ENCODE results near the gene SLC12A8. TPM values are rescaled to one million over a fixed set of nuclear protein-coding genes. Genes with fewer than 3 reads are reported as not detected.

Gene SLC12A8
- total and polyA plus RNA-seq, 10 donors, result 0.32 to 2.8 (median 1.3) TPM

GRCh38 chr3:125191730-125192129 lies 20.8 kb downstream of the SLC12A8 start:
- intact Hi-C loops (cut with DNase I; ENCODE audit: low total_unique reads), result no loop called here
- H3K27me3 ChIP-seq (replicated peaks in 1 of 7), result no peaks in the 10 kb centered on the region
- WGBS, 5 donors, result 65 to 79% (median 68%) methylated on average over 7 of the region's 7 CpGs

GRCh38 chr3:125191256-125191655 lies 21.3 kb downstream of the SLC12A8 start:
- Histone ChIP-seq H3K4me1 (peaks cover 0 to 7% (median 0%) of the 10 kb centered on the region in 6 donors), H3K27ac (no peak overlapping the region), H3K9me3 (no peaks in the 10 kb centered on the region), H3K36me3 (no peaks in the 10 kb centered on the region), H3K4me3 (no peak overlapping the region), H3K27me3 (replicated peaks in 1 of 7) (no peaks in the 10 kb centered on the region)
- DNase-seq, result no peak
- intact Hi-C loops (cut with DNase I; ENCODE audit: low total_unique reads), result no loop called here
- TF ChIP-seq CTCF (IDR thresholded peaks at IDR 0.05 in 8 of 11, conservative IDR thresholded peaks at IDR 0.05 in 3 of 11), result no peak
- TF ChIP-seq POLR2AphosphoS5 (IDR thresholded peaks at IDR 0.05), result no peak
- WGBS, 5 donors, result 77 to 86% (median 79%) methylated on average over 4 of the region's 4 CpGs

More at GRCh38 chr3:125191730-125192129, 20.8 kb downstream of the SLC12A8 start:
- no peak overlapping the region for H3K27ac ChIP-seq
- H3K4me1 ChIP-seq, result peaks cover 0 to 7% (median 0%) of the 10 kb centered on the region in 6 donors
- no peak overlapping the region for H3K4me3 ChIP-seq
- no peak for DNase-seq
- H3K36me3 ChIP-seq, result no peaks in the 10 kb centered on the region
- H3K9me3 ChIP-seq, result no peaks in the 10 kb centered on the region
- TF ChIP-seq POLR2A (IDR thresholded peaks at IDR 0.05) (no peak), POLR2AphosphoS5 (IDR thresholded peaks at IDR 0.05) (no peak), CTCF (IDR thresholded peaks at IDR 0.05 in 8 of 11, conservative IDR thresholded peaks at IDR 0.05 in 3 of 11) (no peak)

- intact Hi-C loops (cut with DNase I; ENCODE audit: low total_unique reads), result no loop called here
- no peak for DNase-seq
- H3K27me3 ChIP-seq (replicated peaks in 1 of 7), result no peaks in the 10 kb centered on the region
- no peak overlapping the region for H3K4me3 ChIP-seq
- H3K9me3 ChIP-seq, result no peaks in the 10 kb centered on the region
- no peaks in the 10 kb centered on the region for H3K36me3 ChIP-seq
- TF ChIP-seq POLR2AphosphoS5 (IDR thresholded peaks at IDR 0.05) (no peak), POLR2A (IDR thresholded peaks at IDR 0.05) (no peak), CTCF (IDR thresholded peaks at IDR 0.05 in 8 of 11, conservative IDR thresholded peaks at IDR 0.05 in 3 of 11) (no peak)
- WGBS, 5 donors, result 62 to 94% (median 87%) methylated on average over 3 of the region's 3 CpGs
- H3K27ac ChIP-seq, result no peak overlapping the region
- peaks cover 0 to 7% (median 0%) of the 10 kb centered on the region in 6 donors for H3K4me1 ChIP-seq
These were observed 21.8 kb downstream of the SLC12A8 start for GRCh38 chr3:125190786-125191185.

- no peak for DNase-seq
- TF ChIP-seq CTCF (IDR thresholded peaks at IDR 0.05 in 8 of 11, conservative IDR thresholded peaks at IDR 0.05 in 3 of 11) (no peak), POLR2A (IDR thresholded peaks at IDR 0.05) (no peak), POLR2AphosphoS5 (IDR thresholded peaks at IDR 0.05) (no peak)
- no peaks in the 10 kb centered on the region for H3K9me3 ChIP-seq
- H3K4me3 ChIP-seq, result no peak overlapping the region
- peaks cover 0 to 7% (median 0%) of the 10 kb centered on the region in 6 donors for H3K4me1 ChIP-seq
- no peaks in the 10 kb centered on the region for H3K27me3 ChIP-seq (replicated peaks in 1 of 7)
- no peak overlapping the region for H3K27ac ChIP-seq
- intact Hi-C loops (cut with DNase I; ENCODE audit: low total_unique reads), result no loop called here
- WGBS, 5 donors, result 91 to 97% (median 95%) methylated on average over 7 of the region's 7 CpGs
- no peaks in the 10 kb centered on the region for H3K36me3 ChIP-seq
These were observed 23.0 kb downstream of the SLC12A8 start for GRCh38 chr3:125189378-125190165.
